ENCODE data around the gene FNTB. TPM values are rescaled to one million over a fixed set of nuclear protein-coding genes. Genes with fewer than 3 reads are reported as not detected.

The FNTB gene
- total RNA-seq, 1 experiment from 2014 or later: 35.3 TPM

DNA sequence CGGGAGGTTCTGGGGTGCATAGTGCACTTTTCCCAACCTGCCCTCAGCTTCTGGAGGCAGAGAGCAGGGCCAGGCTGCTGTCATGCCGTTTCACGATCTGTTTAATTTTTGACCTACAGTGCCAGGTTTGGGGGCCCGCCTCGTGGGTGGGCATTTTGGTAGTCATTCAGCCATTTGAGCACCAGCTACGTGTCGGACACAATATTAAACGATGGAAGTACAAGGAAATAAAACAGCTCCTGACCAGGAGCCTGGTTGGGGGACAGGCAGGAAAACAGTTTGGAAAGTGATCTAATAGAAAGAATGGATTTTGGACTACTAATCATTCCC is 708 bp downstream of the FNTB start:
- Histone ChIP-seq H3K27ac (peak overlapping the region; percentile 77), H3K79me2 (ENCODE audit: low read depth) (peaks cover 53% of the 10 kb centered on the region)
- POLR2A ChIA-PET (ENCODE audit: unreplicated experiment): interaction anchor here (0.7 kb wide), 1 partner anchor 170 kb away, joined by 3 read pairs; no protein-coding TSS in a partner anchor

GRCh38 chr14:64990296-64990695 is 3.6 kb downstream of the FNTB start:
- Histone ChIP-seq H3K79me2 (ENCODE audit: low read depth) (peaks cover 81% of the 10 kb centered on the region), H3K4me1 (replicated peaks; ENCODE audit: insufficient read depth) (peaks cover 21% of the 10 kb centered on the region)

More for the DNA sequence above, 708 bp downstream of the FNTB start:
- no peaks in the 10 kb centered on the region for H3K9me2 ChIP-seq (ENCODE audit: insufficient read depth)
- no peak for DNase-seq
- H3K36me3 ChIP-seq (ENCODE audit: low read depth): 0 out of 2 replicates have a peak, but pooled peaks cover 6% of the 10 kb centered on the region
- no peaks in the 10 kb centered on the region for H3K27me3 ChIP-seq (ENCODE audit: insufficient read depth, low read depth)
- TF ChIP-seq EZH2 (IDR thresholded peaks at IDR 0.05; ENCODE audit: low read depth) (no peak), CTCF (conservative IDR thresholded peaks at IDR 0.05) (no peak)
- BruUV-seq (replicated peaks): no TSS peak
- no peaks in the 10 kb centered on the region for H3F3A ChIP-seq (ENCODE audit: insufficient read depth, low read depth)
- intact Hi-C loops (cut with micrococcal nuclease; ENCODE audit: unreplicated experiment): loop anchor here (1.0 kb wide), 2 partner anchors 10 to 73 kb away; partner anchors contain the start of gene CHURC1
- no peaks in the 10 kb centered on the region for H3K9me3 ChIP-seq (ENCODE audit: insufficient read depth, low read depth)
- H4K20me1 ChIP-seq (ENCODE audit: insufficient read depth): no peaks in the 10 kb centered on the region
- H2AFZ ChIP-seq: peak overlapping the region; percentile 87
- H3K4me3 ChIP-seq: peak overlapping the region; percentile 86
- CTCF ChIA-PET: interaction anchor here (0.9 to 2.8 kb wide), 3 partner anchors 11 to 62 kb away, joined by 3 to 38 read pairs (median 11); no protein-coding TSS in a partner anchor
- peaks cover 21% of the 10 kb centered on the region for H3K4me1 ChIP-seq (replicated peaks; ENCODE audit: insufficient read depth)
- H3K4me2 ChIP-seq: peak overlapping the region; percentile 79

GRCh38 chr14:64990939-64991338 is 4.2 kb downstream of the FNTB start:
- Histone ChIP-seq H3K4me1 (replicated peaks; ENCODE audit: insufficient read depth) (peaks cover 19% of the 10 kb centered on the region), H3K36me3 (ENCODE audit: low read depth) (0 out of 2 replicates have a peak, but pooled peaks cover 6% of the 10 kb centered on the region), H3K4me2 (no peak overlapping the region), H2AFZ (no peak overlapping the region), H3K9me2 (ENCODE audit: insufficient read depth) (no peaks in the 10 kb centered on the region), H3K27me3 (ENCODE audit: insufficient read depth, low read depth) (no peaks in the 10 kb centered on the region), H3K27ac (no peak overlapping the region), H3F3A (ENCODE audit: insufficient read depth, low read depth) (peaks cover under 1% of the 10 kb centered on the region; the same call in 1 of the 2 replicates), H3K79me2 (ENCODE audit: low read depth) (peaks cover 85% of the 10 kb centered on the region), H3K4me3 (no peak overlapping the region), H4K20me1 (ENCODE audit: insufficient read depth) (no peaks in the 10 kb centered on the region), H3K9me3 (ENCODE audit: insufficient read depth, low read depth) (no peaks in the 10 kb centered on the region)
- no TSS peak for BruUV-seq (replicated peaks)
- ChIA-PET POLR2A (ENCODE audit: unreplicated experiment) (interaction anchor here (0.6 kb wide), 1 partner anchor 423 kb away, joined by 3 read pairs; no protein-coding TSS in a partner anchor), CTCF (no interaction called here)
- DNase-seq: no peak
- TF ChIP-seq CTCF (conservative IDR thresholded peaks at IDR 0.05): no peak
- TF ChIP-seq EZH2 (IDR thresholded peaks at IDR 0.05; ENCODE audit: low read depth): no peak
- intact Hi-C loops (cut with micrococcal nuclease; ENCODE audit: unreplicated experiment): no loop called here

More at GRCh38 chr14:64990296-64990695, 3.6 kb downstream of the FNTB start:
- Histone ChIP-seq H3F3A (ENCODE audit: insufficient read depth, low read depth) (no peaks in the 10 kb centered on the region; the same call in 1 of the 2 replicates), H3K27ac (no peak overlapping the region), H3K9me2 (ENCODE audit: insufficient read depth) (no peaks in the 10 kb centered on the region), H3K4me2 (no peak overlapping the region), H2AFZ (no peak overlapping the region), H3K27me3 (ENCODE audit: insufficient read depth, low read depth) (no peaks in the 10 kb centered on the region), H3K9me3 (ENCODE audit: insufficient read depth, low read depth) (no peaks in the 10 kb centered on the region), H3K4me3 (no peak overlapping the region), H4K20me1 (ENCODE audit: insufficient read depth) (no peaks in the 10 kb centered on the region), H3K36me3 (ENCODE audit: low read depth) (0 out of 2 replicates have a peak, but pooled peaks cover 6% of the 10 kb centered on the region)
- BruUV-seq (replicated peaks): no TSS peak
- intact Hi-C loops (cut with micrococcal nuclease; ENCODE audit: unreplicated experiment): no loop called here
- CTCF ChIA-PET: no interaction called here
- POLR2A ChIA-PET (ENCODE audit: unreplicated experiment): interaction anchor here (0.6 kb wide), 1 partner anchor 422 kb away, joined by 3 read pairs; no protein-coding TSS in a partner anchor
- no peak for TF ChIP-seq EZH2 (IDR thresholded peaks at IDR 0.05; ENCODE audit: low read depth)
- TF ChIP-seq CTCF (conservative IDR thresholded peaks at IDR 0.05): no peak
- no peak for DNase-seq

Data from PC-9 (cell line).